ENCODE measurements around the gene SLC2A9. TPM values are rescaled to one million over a fixed set of nuclear protein-coding genes. Genes with fewer than 3 reads are reported as not detected.

The SLC2A9 gene
- total and polyA plus RNA-seq, 2 of the 13 experiments (the other 11 are each of a cell fraction or from before 2014, with no cell fraction given) = 36.2 to 42.3 TPM

DNA sequence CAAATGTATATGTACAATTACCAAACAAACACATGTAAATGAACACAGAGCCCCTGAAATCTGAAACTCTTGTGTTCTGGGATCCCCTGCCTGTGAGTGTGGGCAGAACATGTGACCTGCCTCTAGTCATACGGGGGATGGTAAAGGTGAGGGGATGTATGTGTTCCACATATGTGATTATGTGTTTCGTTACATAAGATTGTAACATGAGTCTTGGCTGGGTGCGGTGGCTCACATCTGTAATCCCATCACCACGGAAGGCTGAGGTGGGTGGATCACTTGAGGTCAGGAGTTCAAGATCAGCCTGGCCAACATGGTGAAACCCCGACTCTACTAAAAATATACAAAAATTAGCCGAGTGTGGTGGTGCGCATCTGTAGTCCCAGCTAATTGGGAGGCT, 37.1 kb upstream of the SLC2A9 start (continued):
- TF ChIP-seq, protein P1, sequence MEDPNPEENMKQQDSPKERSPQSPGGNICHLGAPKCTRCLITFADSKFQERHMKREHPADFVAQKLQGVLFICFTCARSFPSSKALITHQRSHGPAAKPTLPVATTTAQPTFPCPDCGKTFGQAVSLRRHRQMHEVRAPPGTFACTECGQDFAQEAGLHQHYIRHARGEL (CRISPR knock-in tag; IDR thresholded peaks at IDR 0.05) = no peak

DNA sequence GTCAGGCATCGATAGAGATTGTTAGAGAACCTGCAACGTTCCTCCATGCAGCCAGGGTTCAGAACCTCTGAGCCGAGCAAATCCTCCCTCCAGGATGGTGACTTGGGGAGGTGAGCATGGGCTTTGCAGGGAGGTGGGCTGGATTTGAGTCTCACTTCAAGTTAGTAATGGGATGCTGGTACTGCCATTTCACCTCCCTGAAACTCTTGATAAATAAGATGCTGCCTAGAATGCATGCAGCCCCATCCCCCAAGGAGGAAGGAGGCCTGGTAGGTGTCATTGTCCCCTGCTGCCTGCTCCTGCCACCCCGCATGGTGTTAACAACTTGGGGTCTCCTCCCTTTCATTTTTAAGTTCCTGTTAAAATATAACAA, 35.7 kb upstream of the SLC2A9 start:
- Histone ChIP-seq H3K27me3 (ENCODE audit: control insufficient read depth in 1 of 2, insufficient read depth in 2 of 2, low read length in 2 of 2) (no peaks in the 10 kb centered on the region), H3K27ac (ENCODE audit: extremely low read length, insufficient read depth, low read length) (no peak overlapping the region), H3K9ac (ENCODE audit: insufficient read depth, low read depth, low read length) (no peak overlapping the region), H2AFZ (ENCODE audit: low read length) (no peak overlapping the region), H3K4me1 (ENCODE audit: insufficient read depth, low read length) (peaks cover 36% of the 10 kb centered on the region), H4K20me1 (ENCODE audit: insufficient read depth, low read length) (no peaks in the 10 kb centered on the region), H3K4me2 (ENCODE audit: low read depth, low read length) (no peak overlapping the region), H3K79me2 (ENCODE audit: insufficient read depth, low read length) (no peaks in the 10 kb centered on the region), H3K4me3 (replicated peaks in 1 of 3; ENCODE audit: insufficient read depth in 1 of 3, low read depth in 2 of 3, low read length in 3 of 3) (no peak overlapping the region), H3K9me3 (ENCODE audit: low read length) (no peaks in the 10 kb centered on the region), H3K36me3 (replicated peaks in 1 of 2; ENCODE audit: control insufficient read depth in 1 of 2, insufficient read depth in 2 of 2, low read length in 2 of 2) (no peaks in the 10 kb centered on the region)
- ChIA-PET CTCF (ENCODE audit: low intra/inter-chr PET ratio, low total read pairs) (no interaction called here), POLR2A (interaction anchor here (0.5 to 0.6 kb wide), 2 partner anchors 8 to 9 kb away, joined by 3 read pairs; no protein-coding TSS in a partner anchor)
- WGBS (ENCODE audit: low lambda C conversion rate) = 90% methylated on average over 4 of the region's 4 CpGs
- TF ChIP-seq, protein P2, sequence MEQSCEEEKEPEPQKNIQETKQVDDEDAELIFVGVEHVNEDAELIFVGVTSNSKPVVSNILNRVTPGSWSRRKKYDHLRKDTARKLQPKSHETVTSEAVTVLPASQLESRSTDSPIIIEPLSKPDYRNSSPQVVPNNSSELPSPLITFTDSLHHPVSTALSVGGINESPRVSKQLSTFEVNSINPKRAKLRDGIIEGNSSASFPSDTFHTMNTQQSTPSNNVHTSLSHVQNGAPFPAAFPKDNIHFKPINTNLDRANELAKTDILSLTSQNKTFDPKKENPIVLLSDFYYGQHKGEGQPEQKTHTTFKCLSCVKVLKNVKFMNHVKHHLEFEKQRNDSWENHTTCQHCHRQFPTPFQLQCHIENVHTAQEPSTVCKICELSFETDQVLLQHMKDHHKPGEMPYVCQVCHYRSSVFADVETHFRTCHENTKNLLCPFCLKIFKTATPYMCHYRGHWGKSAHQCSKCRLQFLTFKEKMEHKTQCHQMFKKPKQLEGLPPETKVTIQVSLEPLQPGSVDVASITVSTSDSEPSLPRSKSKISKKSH (CRISPR knock-in tag; IDR thresholded peaks at IDR 0.05; ENCODE audit: borderline replicate concordance) = no peak
- TF ChIP-seq, protein P3, sequence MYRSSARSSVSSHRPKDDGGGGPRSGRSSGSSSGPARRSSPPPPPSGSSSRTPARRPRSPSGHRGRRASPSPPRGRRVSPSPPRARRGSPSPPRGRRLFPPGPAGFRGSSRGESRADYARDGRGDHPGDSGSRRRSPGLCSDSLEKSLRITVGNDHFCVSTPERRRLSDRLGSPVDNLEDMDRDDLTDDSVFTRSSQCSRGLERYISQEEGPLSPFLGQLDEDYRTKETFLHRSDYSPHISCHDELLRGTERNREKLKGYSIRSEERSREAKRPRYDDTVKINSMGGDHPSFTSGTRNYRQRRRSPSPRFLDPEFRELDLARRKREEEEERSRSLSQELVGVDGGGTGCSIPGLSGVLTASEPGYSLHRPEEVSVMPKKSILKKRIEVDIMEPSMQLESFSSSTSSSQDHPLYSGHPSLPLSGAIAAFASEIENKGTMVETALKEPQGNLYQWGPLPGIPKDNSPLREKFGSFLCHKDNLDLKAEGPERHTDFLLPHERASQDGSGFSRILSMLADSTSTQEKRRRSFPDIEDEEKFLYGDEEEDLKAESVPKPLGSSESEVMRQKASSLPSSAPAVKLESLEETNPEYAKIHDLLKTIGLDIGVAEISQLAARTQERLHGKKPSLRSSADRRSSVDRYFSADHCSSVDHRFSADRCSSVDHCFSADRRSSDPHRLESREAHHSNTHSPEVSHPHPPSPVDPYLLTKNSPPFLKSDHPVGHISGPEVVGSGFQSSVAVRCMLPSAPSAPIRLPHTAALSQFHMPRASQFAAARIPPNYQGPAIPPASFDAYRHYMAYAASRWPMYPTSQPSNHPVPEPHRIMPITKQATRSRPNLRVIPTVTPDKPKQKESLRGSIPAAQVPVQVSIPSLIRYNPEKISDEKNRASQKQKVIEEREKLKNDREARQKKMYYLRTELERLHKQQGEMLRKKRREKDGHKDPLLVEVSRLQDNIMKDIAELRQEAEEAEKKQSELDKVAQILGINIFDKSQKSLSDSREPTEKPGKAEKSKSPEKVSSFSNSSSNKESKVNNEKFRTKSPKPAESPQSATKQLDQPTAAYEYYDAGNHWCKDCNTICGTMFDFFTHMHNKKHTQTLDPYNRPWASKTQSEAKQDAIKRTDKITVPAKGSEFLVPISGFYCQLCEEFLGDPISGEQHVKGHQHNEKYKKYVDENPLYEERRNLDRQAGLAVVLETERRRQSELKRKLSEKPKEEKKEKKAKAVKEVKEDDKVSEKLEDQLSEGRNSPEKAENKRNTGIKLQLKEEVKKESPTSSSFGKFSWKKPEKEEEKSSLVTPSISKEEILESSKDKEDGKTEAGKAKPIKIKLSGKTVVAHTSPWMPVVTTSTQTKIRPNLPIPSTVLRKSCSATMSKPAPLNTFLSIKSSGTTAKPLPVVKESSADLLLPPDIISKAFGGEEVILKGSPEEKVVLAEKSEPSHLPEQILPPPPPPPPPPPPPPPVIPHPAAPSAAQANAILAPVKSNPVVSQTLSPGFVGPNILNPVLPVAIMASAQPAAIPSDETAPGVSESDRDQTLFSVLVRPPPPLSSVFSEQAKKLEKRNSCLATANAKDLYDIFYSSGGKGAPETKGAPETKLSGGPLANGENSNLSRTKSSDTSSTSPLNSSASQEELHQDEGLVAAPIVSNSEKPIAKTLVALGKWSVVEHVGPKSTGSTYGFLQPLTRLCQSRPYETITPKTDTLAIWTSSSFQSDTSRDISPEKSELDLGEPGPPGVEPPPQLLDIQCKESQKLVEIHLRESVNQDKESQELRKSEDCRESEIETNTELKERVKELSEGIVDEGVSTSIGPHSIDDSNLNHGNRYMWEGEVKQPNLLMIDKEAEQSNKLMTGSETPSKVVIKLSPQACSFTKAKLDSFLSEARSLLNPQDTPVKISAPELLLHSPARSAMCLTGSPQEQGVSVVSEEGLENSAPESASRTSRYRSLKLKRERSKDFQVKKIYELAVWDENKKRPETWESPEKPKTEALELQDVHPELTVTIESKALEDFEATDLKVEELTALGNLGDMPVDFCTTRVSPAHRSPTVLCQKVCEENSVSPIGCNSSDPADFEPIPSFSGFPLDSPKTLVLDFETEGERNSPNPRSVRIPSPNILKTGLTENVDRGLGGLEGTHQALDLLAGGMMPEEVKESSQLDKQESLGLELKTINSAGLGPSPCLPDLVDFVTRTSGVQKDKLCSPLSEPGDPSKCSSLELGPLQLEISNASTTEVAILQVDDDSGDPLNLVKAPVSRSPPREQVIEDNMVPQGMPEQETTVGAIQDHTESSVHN (CRISPR knock-in tag; IDR thresholded peaks at IDR 0.05) = no peak
- no peak for TF ChIP-seq EZH2 (conservative IDR thresholded peaks at IDR 0.05; ENCODE audit: low read depth, low read length)
- BruUV-seq (replicated peaks) = no TSS peak
- intact Hi-C loops (cut with micrococcal nuclease; ENCODE audit: unreplicated experiment) = no loop called here
- ATAC-seq (no peak), FAIRE-seq (no peak), DNase-seq (ENCODE audit: low spot score) (no peak)
- in situ Hi-C loops (cut with HindIII; ENCODE audit: extremely low pct_ligation_motif_present, low pct_unique_long_range_greater_than_20kb) = no loop called here

All from HepG2 (cell line).